GM13976 (cell line): Measurements from ENCODE around the gene CTDSP2.
A peak's percentile ranks its signal among the peaks of the same experiment; 100 is the strongest.
"Not testable (repeated sequence)": the region's sequence is repeated elsewhere in the genome, so short reads cannot be mapped to it uniquely, and the experiment has no call there.

Source experiments
- DNase-seq: peaks from one replicate; pipeline ENCODE4 v3.0.0; 2012; ENCODE audit warnings: low spot score
- in situ Hi-C: fragments of 300-500 bp; cut with MboI; formaldehyde crosslinking; loops from one replicate; pipeline ENCODE4 v1.12.0; 2022; ENCODE audit warnings: low sequenced_read_pairs, mixed read lengths, inconsistent platforms; ENCODE audit not compliant: unreplicated experiment
- TF ChIP-seq, protein P1 (sequence below): IDR thresholded peaks from 2 replicates; pipeline ENCODE4 v1.5.1; 2012; ENCODE audit warnings: borderline replicate concordance, mild to moderate bottlenecking; ENCODE audit not compliant: insufficient read depth; ENCODE audit errors: extremely low read depth, missing control alignments, control extremely low read depth

CTDSP2 gene

DNA sequence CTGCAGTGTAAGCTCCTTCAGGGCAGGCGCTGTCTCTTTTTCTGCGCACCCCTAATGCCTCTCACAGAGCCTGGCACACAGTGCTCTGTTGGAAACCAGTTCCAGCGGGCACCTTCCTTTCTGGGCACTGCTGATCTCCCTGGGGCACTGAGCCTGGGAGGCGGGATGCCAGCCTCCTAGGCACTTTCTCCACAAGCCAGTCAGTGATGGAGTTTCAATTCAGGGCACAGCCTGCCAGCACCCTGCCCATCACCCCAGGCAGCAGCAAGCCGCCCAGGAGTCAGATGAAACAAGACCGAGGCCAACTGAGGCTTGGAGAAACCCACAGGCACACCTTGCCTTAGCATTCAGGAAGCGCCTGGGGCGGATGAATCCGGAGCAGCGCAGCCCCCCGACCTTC lies 5.7 kb upstream of the CTDSP2 start:
- DNase-seq = no peak
- TF ChIP-seq, protein P1, sequence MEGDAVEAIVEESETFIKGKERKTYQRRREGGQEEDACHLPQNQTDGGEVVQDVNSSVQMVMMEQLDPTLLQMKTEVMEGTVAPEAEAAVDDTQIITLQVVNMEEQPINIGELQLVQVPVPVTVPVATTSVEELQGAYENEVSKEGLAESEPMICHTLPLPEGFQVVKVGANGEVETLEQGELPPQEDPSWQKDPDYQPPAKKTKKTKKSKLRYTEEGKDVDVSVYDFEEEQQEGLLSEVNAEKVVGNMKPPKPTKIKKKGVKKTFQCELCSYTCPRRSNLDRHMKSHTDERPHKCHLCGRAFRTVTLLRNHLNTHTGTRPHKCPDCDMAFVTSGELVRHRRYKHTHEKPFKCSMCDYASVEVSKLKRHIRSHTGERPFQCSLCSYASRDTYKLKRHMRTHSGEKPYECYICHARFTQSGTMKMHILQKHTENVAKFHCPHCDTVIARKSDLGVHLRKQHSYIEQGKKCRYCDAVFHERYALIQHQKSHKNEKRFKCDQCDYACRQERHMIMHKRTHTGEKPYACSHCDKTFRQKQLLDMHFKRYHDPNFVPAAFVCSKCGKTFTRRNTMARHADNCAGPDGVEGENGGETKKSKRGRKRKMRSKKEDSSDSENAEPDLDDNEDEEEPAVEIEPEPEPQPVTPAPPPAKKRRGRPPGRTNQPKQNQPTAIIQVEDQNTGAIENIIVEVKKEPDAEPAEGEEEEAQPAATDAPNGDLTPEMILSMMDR = no peak
- in situ Hi-C loops = no loop called here

DNA sequence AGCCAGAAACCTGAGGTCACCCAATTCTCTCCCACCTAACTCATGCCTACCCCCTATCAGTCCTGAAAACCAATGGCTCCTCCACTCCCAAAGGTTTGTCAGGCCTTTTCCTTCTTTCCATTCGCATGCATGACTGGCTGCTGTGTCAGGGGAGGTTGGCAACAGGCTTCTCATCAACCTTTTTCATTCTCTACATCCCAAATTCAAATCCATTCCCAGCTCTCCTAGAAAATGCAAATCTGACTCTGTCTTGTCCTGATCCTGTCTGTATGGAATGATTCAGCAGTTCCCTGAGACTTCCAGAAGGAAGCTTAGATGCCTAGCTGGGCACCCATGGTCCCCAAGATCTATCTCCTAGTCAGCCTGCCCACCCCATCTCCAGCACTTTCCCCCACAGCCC lies 5.0 kb upstream of the CTDSP2 start:
- TF ChIP-seq, protein P1 = no peak
- in situ Hi-C loops = no loop called here
- DNase-seq = no peak

DNA sequence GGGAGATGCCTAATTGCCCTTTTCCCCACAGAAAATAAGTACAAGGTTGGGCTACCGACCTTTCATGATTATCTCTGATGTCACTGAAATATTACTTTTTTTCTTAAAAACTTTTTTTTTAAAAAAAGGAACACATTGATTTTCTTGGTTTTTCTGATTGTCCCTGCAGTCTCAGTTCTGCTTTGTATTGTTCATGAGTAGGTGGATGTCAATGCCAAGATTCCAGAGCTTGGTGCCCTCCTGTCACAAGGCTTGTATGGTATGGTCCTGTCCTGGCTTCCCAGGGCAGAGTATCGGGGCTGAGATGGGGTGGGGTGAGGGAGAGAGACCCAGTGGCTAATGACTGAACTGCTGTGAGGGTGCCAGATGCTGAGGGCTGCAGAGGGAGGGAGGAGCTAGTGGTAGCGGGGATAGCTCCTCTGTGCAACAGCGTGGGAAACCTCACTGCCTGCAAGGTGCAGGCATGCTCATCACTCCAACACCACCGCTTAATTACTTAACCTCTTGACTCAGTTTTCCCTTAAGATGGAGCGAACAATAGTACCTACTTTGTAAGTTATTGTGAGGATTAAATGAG lies 4.4 kb upstream of the CTDSP2 start:
- in situ Hi-C loops = no loop called here

GRCh38 chr12:57849447-57849846 lies 2.9 kb upstream of the CTDSP2 start:
- in situ Hi-C loops, DNase-seq: not testable (repeated sequence)

More for the DNA sequence above, 4.4 kb upstream of the CTDSP2 start:
- peak; percentile 57 for DNase-seq
- TF ChIP-seq, protein P1 = no peak

DNA sequence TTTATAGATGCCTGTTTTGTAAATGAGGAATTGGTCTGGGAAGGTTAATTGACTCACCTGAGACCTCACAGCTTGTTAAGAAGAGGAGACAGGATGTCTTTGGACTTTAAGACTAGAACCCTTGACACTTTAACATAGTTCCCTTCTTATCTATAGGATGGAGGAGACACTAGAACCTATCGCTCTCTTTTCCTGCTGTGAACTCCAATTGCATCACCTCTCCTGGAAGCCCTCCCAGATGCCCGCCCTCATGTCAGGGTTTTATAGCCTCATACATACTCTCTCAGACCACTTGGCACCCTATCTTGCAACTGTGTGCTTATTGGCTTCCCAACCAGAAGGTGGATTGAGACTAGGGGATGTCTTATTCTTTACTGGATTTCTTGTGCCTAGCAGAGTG lies 2.5 kb upstream of the CTDSP2 start:
- TF ChIP-seq, protein P1 = no peak
- DNase-seq = no peak
- in situ Hi-C loops = no loop called here

GRCh38 chr12:57848208-57848607 lies 1.7 kb upstream of the CTDSP2 start:
- DNase-seq = no peak
- TF ChIP-seq, protein P1 = no peak
- in situ Hi-C loops = no loop called here

GRCh38 chr12:57846285-57846576 lies 298 bp downstream of the CTDSP2 start:
- in situ Hi-C loops = no loop called here
- TF ChIP-seq, protein P1 = no peak
- peak; percentile 46 for DNase-seq
